ENCODE data around the gene ZNF232. TPM values are rescaled to one million over a fixed set of nuclear protein-coding genes. Genes with fewer than 3 reads are reported as not detected.
A peak's percentile ranks its signal among the peaks of the same experiment; 100 is the strongest.
"Not testable (repeated sequence)": the region's sequence is repeated elsewhere in the genome, so short reads cannot be mapped to it uniquely, and the experiment has no call there.

ZNF232 gene
- total RNA-seq, 1 donor from 2014 or later, result 2.6 TPM

GRCh38 chr17:5131146-5131715, 19.6 kb upstream of the ZNF232 start:
- intact Hi-C loops (cut with micrococcal nuclease), result no loop called here

GRCh38 chr17:5130687-5131086, 19.0 kb upstream of the ZNF232 start:
- DNase-seq; intact Hi-C loops (cut with micrococcal nuclease); ATAC-seq: not testable (repeated sequence)

More at GRCh38 chr17:5131146-5131715, 19.6 kb upstream of the ZNF232 start:
- ATAC-seq (no peak), DNase-seq (no peak)

GRCh38 chr17:5130261-5130660, 18.6 kb upstream of the ZNF232 start:
- ATAC-seq; intact Hi-C loops (cut with micrococcal nuclease): not testable (repeated sequence)

GRCh38 chr17:5129770-5130169, 18.1 kb upstream of the ZNF232 start:
- ATAC-seq; intact Hi-C loops (cut with micrococcal nuclease): not testable (repeated sequence)
- peak; percentile 8 for DNase-seq

More at GRCh38 chr17:5130261-5130660, 18.6 kb upstream of the ZNF232 start:
- DNase-seq, result not testable (repeated sequence)

- ATAC-seq, result no peak
- intact Hi-C loops (cut with micrococcal nuclease), result no loop called here
- DNase-seq, result peak; percentile 5
Measured at GRCh38 chr17:5128905-5129535, 17.3 kb upstream of the ZNF232 start.

- intact Hi-C loops (cut with micrococcal nuclease); DNase-seq; ATAC-seq: not testable (repeated sequence)
Measured at GRCh38 chr17:5128387-5128786, 16.7 kb upstream of the ZNF232 start.

- no peak for ATAC-seq
- intact Hi-C loops (cut with micrococcal nuclease), result no loop called here
- no peak for DNase-seq
Measured at GRCh38 chr17:5127910-5128309, 16.2 kb upstream of the ZNF232 start.

GRCh38 chr17:5126719-5127488, 15.2 kb upstream of the ZNF232 start:
- DNase-seq, result no peak
- no peak for ATAC-seq
- intact Hi-C loops (cut with micrococcal nuclease), result no loop called here

- intact Hi-C loops (cut with micrococcal nuclease); ATAC-seq: not testable (repeated sequence)
Measured at GRCh38 chr17:5124896-5125295, 13.2 kb upstream of the ZNF232 start.

GRCh38 chr17:5124125-5124760, 12.6 kb upstream of the ZNF232 start:
- intact Hi-C loops (cut with micrococcal nuclease); ATAC-seq; DNase-seq: not testable (repeated sequence)

More at GRCh38 chr17:5124896-5125295, 13.2 kb upstream of the ZNF232 start:
- DNase-seq, result not testable (repeated sequence)

GRCh38 chr17:5123343-5124124, 11.9 kb upstream of the ZNF232 start:
- intact Hi-C loops (cut with micrococcal nuclease), result no loop called here
- ATAC-seq (peak; percentile 28), DNase-seq (no peak)

GRCh38 chr17:5122586-5123342, 11.1 kb upstream of the ZNF232 start:
- intact Hi-C loops (cut with micrococcal nuclease), result no loop called here
- ATAC-seq, result peak; percentile 67
- DNase-seq, result peak; percentile 42

GRCh38 chr17:5122056-5122455, 10.4 kb upstream of the ZNF232 start:
- ATAC-seq; DNase-seq; intact Hi-C loops (cut with micrococcal nuclease): not testable (repeated sequence)

GRCh38 chr17:5121186-5121841, 9.6 kb upstream of the ZNF232 start:
- DNase-seq (no peak), ATAC-seq (no peak)
- intact Hi-C loops (cut with micrococcal nuclease), result no loop called here

GRCh38 chr17:5120436-5121185, 8.9 kb upstream of the ZNF232 start:
- ATAC-seq; DNase-seq; intact Hi-C loops (cut with micrococcal nuclease): not testable (repeated sequence)

- ATAC-seq (no peak), DNase-seq (no peak)
- intact Hi-C loops (cut with micrococcal nuclease), result no loop called here
Measured at GRCh38 chr17:5120036-5120435, 8.4 kb upstream of the ZNF232 start.

GRCh38 chr17:5118219-5118618, 6.5 kb upstream of the ZNF232 start:
- intact Hi-C loops (cut with micrococcal nuclease), result no loop called here
- DNase-seq, result peak; percentile 6
- no peak for ATAC-seq
